Mucosa of rectum (tissue), 2 donors: Measurements from ENCODE around the gene TM7SF2.

Experiments used
- H3K27ac ChIP-seq, 2 donors: one replicate each; pipeline ENCODE4 v1.7.0; 2013; ENCODE audit warnings: inconsistent platforms in 2 of 2, low read depth in 2 of 2, low read length in 2 of 2
- H3K27me3 ChIP-seq, 2 donors: one replicate each; pipeline ENCODE4 v1.7.0; 2013; ENCODE audit warnings: low read length in 2 of 2; ENCODE audit not compliant: control insufficient read depth in 2 of 2, insufficient read depth in 2 of 2
- H3K36me3 ChIP-seq, 2 donors: one replicate each; pipeline ENCODE4 v1.7.0; 2013; ENCODE audit warnings: low read length in 2 of 2; ENCODE audit not compliant: control insufficient read depth in 2 of 2, insufficient read depth in 2 of 2
- H3K4me1 ChIP-seq, 2 donors: one replicate each; pipeline ENCODE4 v1.7.0; 2013; ENCODE audit warnings: low read length in 2 of 2, mild to moderate bottlenecking in 1 of 2; ENCODE audit not compliant: control insufficient read depth in 2 of 2, insufficient read depth in 2 of 2
- H3K4me3 ChIP-seq, 2 donors: one replicate each; pipeline ENCODE4 v1.7.0; 2013; ENCODE audit warnings: low read length in 2 of 2
- H3K9ac ChIP-seq, 2 donors: one replicate each; pipeline ENCODE4 v1.7.0; 2013; ENCODE audit warnings: low read length in 2 of 2, low read depth in 1 of 2, mild to moderate bottlenecking in 1 of 2
- H3K9me3 ChIP-seq, 2 donors: one replicate each; pipeline ENCODE4 v1.7.0; 2013; ENCODE audit warnings: low read length in 2 of 2; ENCODE audit not compliant: control insufficient read depth in 2 of 2
- donor health status: healthy.
- donor health status: Normal muscosa, but diverticular disease.

TM7SF2 gene

GRCh38 chr11:65129649-65130441 is 18.2 kb downstream of the TM7SF2 start:
- Histone ChIP-seq H3K27ac (no peak overlapping the region), H3K4me3 (no peak overlapping the region), H3K36me3 (peaks cover 64 to 79% of the 10 kb centered on the region in 2 donors), H3K9ac (no peak overlapping the region), H3K4me1 (peaks cover 13 to 14% of the 10 kb centered on the region in 2 donors), H3K27me3 (no peaks in the 10 kb centered on the region), H3K9me3 (no peaks in the 10 kb centered on the region)

GRCh38 chr11:65130631-65131416 is 19.2 kb downstream of the TM7SF2 start:
- Histone ChIP-seq H3K27ac (no peak overlapping the region), H3K4me1 (peaks cover 21% of the 10 kb centered on the region in 2 donors)

GRCh38 chr11:65131417-65131776 is 19.7 kb downstream of the TM7SF2 start:
- peaks cover 26 to 27% of the 10 kb centered on the region in 2 donors for H3K4me1 ChIP-seq
- peaks cover 56 to 64% of the 10 kb centered on the region in 2 donors for H3K36me3 ChIP-seq
- H3K27ac ChIP-seq = no peak overlapping the region
- H3K9me3 ChIP-seq = no peaks in the 10 kb centered on the region
- H3K9ac ChIP-seq = no peak overlapping the region
- H3K27me3 ChIP-seq = no peaks in the 10 kb centered on the region
- no peak overlapping the region for H3K4me3 ChIP-seq

More at GRCh38 chr11:65130631-65131416, 19.2 kb downstream of the TM7SF2 start:
- Histone ChIP-seq H3K27me3 (no peaks in the 10 kb centered on the region), H3K36me3 (peaks cover 58 to 69% of the 10 kb centered on the region in 2 donors), H3K9me3 (no peaks in the 10 kb centered on the region), H3K9ac (no peak overlapping the region), H3K4me3 (no peak overlapping the region)

- no peak overlapping the region for H3K9ac ChIP-seq
- H3K36me3 ChIP-seq = peaks cover 51 to 59% of the 10 kb centered on the region in 2 donors
- peak overlapping the region in 1 of 2 donors; percentile 24 for H3K27ac ChIP-seq
Measured at GRCh38 chr11:65131895-65132237, 20.2 kb downstream of the TM7SF2 start.

GRCh38 chr11:65132238-65132987 is 20.7 kb downstream of the TM7SF2 start:
- H3K4me3 ChIP-seq = peak overlapping the region; percentile 81 to 92
- H3K4me1 ChIP-seq = peaks cover 30 to 37% of the 10 kb centered on the region in 2 donors
- peak overlapping the region in 1 of 2 donors; percentile 98 for H3K9ac ChIP-seq
- peaks cover 49 to 54% of the 10 kb centered on the region in 2 donors for H3K36me3 ChIP-seq
- no peaks in the 10 kb centered on the region for H3K9me3 ChIP-seq
- H3K27me3 ChIP-seq = no peaks in the 10 kb centered on the region
- H3K27ac ChIP-seq = peak overlapping the region in 1 of 2 donors; percentile 100

More at GRCh38 chr11:65131895-65132237, 20.2 kb downstream of the TM7SF2 start:
- Histone ChIP-seq H3K4me1 (peaks cover 30 to 32% of the 10 kb centered on the region in 2 donors), H3K4me3 (no peak overlapping the region), H3K27me3 (no peaks in the 10 kb centered on the region), H3K9me3 (no peaks in the 10 kb centered on the region)

- Histone ChIP-seq H3K36me3 (peaks cover 44 to 47% of the 10 kb centered on the region in 2 donors), H3K9ac (peak overlapping the region; percentile 96 to 98), H3K27ac (peak overlapping the region; percentile 97 to 100)
Measured at GRCh38 chr11:65132988-65133700, 21.5 kb downstream of the TM7SF2 start.

GRCh38 chr11:65133724-65134123 is 22.1 kb downstream of the TM7SF2 start:
- peaks cover 38 to 42% of the 10 kb centered on the region in 2 donors for H3K36me3 ChIP-seq
- H3K27ac ChIP-seq = peak overlapping the region; percentile 97 to 100
- no peaks in the 10 kb centered on the region for H3K27me3 ChIP-seq
- H3K4me3 ChIP-seq = peak overlapping the region; percentile 81 to 92
- peaks cover 30 to 38% of the 10 kb centered on the region in 2 donors for H3K4me1 ChIP-seq
- H3K9me3 ChIP-seq = no peaks in the 10 kb centered on the region
- H3K9ac ChIP-seq = peak overlapping the region; percentile 96 to 98

More at GRCh38 chr11:65132988-65133700, 21.5 kb downstream of the TM7SF2 start:
- Histone ChIP-seq H3K4me3 (peak overlapping the region; percentile 81 to 92), H3K27me3 (no peaks in the 10 kb centered on the region), H3K9me3 (no peaks in the 10 kb centered on the region), H3K4me1 (peaks cover 30 to 38% of the 10 kb centered on the region in 2 donors)

GRCh38 chr11:65134240-65134951 is 22.7 kb downstream of the TM7SF2 start, which contains the start of gene SYVN1:
Gene SYVN1, minus strand, starts transcription at chr11:65134519. Its CDS starts 918 bp downstream, at chr11:65133601.
- Histone ChIP-seq H3K4me1 (peaks cover 30 to 38% of the 10 kb centered on the region in 2 donors), H3K4me3 (peak within 1 kb of the TSS; percentile 81 to 92), H3K27me3 (no peaks in the 10 kb centered on the region), H3K27ac (peak within 1 kb of the TSS; percentile 97 to 100), H3K9ac (peak within 1 kb of the TSS; percentile 96 to 98), H3K36me3 (peaks cover 31 to 35% of the 10 kb centered on the region in 2 donors), H3K9me3 (no peaks in the 10 kb centered on the region)
